Thyroid gland (tissue), 4 donors: ENCODE measurements around the gene SAG.

Experiments
- CTCF ChIP-seq, 6 experiments: fragments of 200-600 bp in 3 of 6; fragments of 450-650 bp in 3 of 6; sonication (generic) in 3 of 6; IDR thresholded peaks; one replicate each; pipeline ENCODE4 v1.5.1; 2016 to 2019; ENCODE audit warnings: antibody characterized with exemption in 6 of 6, mild to moderate bottlenecking in 2 of 6, inconsistent platforms in 1 of 6, moderate library complexity in 1 of 6
- POLR2A ChIP-seq, 2 donors: fragments of 450-650 bp; IDR thresholded peaks; one replicate each; pipeline ENCODE4 v1.6.1; 2017; ENCODE audit warnings: antibody characterized with exemption in 2 of 2, mild to moderate bottlenecking in 2 of 2, moderate library complexity in 1 of 2

- TF ChIP-seq CTCF (IDR thresholded peaks at IDR 0.05) (no peak), POLR2A (IDR thresholded peaks at IDR 0.05) (no peak)
Observed at GRCh38 chr2:233350708-233351107, 43.1 kb downstream of the SAG start.
